ENCODE measurements around the gene DNASE1L1. TPM values are rescaled to one million over a fixed set of nuclear protein-coding genes. Genes with fewer than 3 reads are reported as not detected.
"Not testable (repeated sequence)": the region's sequence is repeated elsewhere in the genome, so short reads cannot be mapped to it uniquely, and the experiment has no call there.

DNASE1L1 gene
- total and polyA plus RNA-seq, 2 donors (not counting 1 experiment from before 2014, with no cell fraction given) = 11.3 to 38.5 TPM

- H3K27ac ChIP-seq (ENCODE audit: insufficient read depth, low read length); DNase-seq (ENCODE audit: low read depth in 2 of 2); H3K27me3 ChIP-seq (ENCODE audit: control insufficient read depth, insufficient read depth, low read length); H3K79me2 ChIP-seq (ENCODE audit: control insufficient read depth, insufficient read depth, low read length); H3K4me3 ChIP-seq (replicated peaks in 1 of 4; ENCODE audit: control extremely low read depth in 1 of 4, insufficient read depth in 1 of 4, low read depth in 3 of 4, low read length in 4 of 4); H3K4me1 ChIP-seq (ENCODE audit: control insufficient read depth, extremely low read depth, insufficient read depth, low read length); H3K36me3 ChIP-seq (ENCODE audit: control insufficient read depth, insufficient read depth, low read length); H3K9ac ChIP-seq (ENCODE audit: insufficient read depth, low read length); H4K20me1 ChIP-seq (ENCODE audit: control insufficient read depth, extremely low read depth, insufficient read depth, low read length); H3K9me3 ChIP-seq (ENCODE audit: control insufficient read depth, insufficient read depth, low read depth, low read length); H2AFZ ChIP-seq (ENCODE audit: low read length); H3K4me2 ChIP-seq (ENCODE audit: extremely low read depth, insufficient read depth, low read length): not testable (repeated sequence)
These were observed 20.4 kb downstream of the DNASE1L1 start for GRCh38 chrX:154388649-154389048.

DNA sequence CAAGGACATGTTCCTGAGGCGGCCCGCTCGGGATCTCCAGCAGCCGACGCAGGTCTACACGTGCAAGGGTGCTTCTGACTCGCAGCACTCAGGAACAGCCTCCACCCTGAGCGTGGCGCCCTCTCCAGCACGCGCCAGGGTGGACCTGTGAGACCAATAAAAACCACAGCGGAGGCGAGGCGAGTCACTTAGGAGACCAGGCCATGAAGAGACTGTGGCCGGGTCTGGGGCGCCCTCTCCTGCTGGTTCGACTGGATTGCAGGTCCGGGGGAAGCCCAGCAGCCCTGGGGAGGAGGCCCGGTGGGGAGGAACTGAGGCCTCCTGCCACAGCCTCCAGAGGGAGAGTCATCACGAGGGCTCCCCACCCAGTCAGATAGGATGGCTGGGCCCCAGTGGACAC lies 21.0 kb downstream of the DNASE1L1 start:
- not testable (repeated sequence) for DNase-seq (ENCODE audit: low read depth in 2 of 2)

DNA sequence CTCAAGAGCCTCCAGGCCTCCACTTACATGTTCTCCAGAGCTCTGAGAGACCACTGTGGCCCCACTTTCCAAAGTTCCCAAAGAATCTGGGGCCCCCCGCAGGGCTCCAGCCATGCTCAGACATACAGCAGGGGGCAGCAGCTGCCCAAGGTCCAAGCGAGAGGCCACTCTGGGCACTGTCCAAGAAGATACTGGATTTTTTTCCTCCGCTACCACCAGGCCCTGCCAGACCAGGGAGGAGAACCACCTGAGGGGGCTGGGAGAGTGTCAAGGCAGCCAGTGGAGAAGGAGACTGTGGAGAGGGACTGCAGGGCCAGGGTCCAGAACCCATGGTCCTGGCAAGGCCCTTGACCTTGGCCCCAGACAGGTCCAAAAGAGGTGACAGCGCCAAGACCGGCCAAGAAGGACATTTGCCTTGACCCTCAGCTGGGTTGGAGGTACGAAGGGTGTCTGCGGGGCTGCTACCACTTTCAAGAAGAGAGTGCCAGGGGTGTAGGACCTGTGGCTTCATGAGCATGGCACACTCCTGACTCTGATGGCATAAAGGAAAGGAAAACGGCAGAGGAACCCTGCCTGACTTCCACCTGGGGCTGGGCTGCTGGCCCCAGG lies 24.7 kb downstream of the DNASE1L1 start:
- DNase-seq (ENCODE audit: low read depth in 2 of 2) = peak in 1 of 2 donors; percentile 14
- no peaks in the 10 kb centered on the region for H4K20me1 ChIP-seq (ENCODE audit: control insufficient read depth, extremely low read depth, insufficient read depth, low read length)

More for the DNA sequence above, 21.0 kb downstream of the DNASE1L1 start:
- not testable (repeated sequence) for H2AFZ ChIP-seq (ENCODE audit: low read length); H3K79me2 ChIP-seq (ENCODE audit: control insufficient read depth, insufficient read depth, low read length); H4K20me1 ChIP-seq (ENCODE audit: control insufficient read depth, extremely low read depth, insufficient read depth, low read length); H3K27me3 ChIP-seq (ENCODE audit: control insufficient read depth, insufficient read depth, low read length); H3K36me3 ChIP-seq (ENCODE audit: control insufficient read depth, insufficient read depth, low read length); H3K9me3 ChIP-seq (ENCODE audit: control insufficient read depth, insufficient read depth, low read depth, low read length); H3K4me1 ChIP-seq (ENCODE audit: control insufficient read depth, extremely low read depth, insufficient read depth, low read length); H3K9ac ChIP-seq (ENCODE audit: insufficient read depth, low read length); H3K4me2 ChIP-seq (ENCODE audit: extremely low read depth, insufficient read depth, low read length); H3K4me3 ChIP-seq (replicated peaks in 1 of 4; ENCODE audit: control extremely low read depth in 1 of 4, insufficient read depth in 1 of 4, low read depth in 3 of 4, low read length in 4 of 4); H3K27ac ChIP-seq (ENCODE audit: insufficient read depth, low read length)

More for the DNA sequence above, 24.7 kb downstream of the DNASE1L1 start:
- H3K27me3 ChIP-seq (ENCODE audit: control insufficient read depth, insufficient read depth, low read length) = no peaks in the 10 kb centered on the region
- no peak overlapping the region for H2AFZ ChIP-seq (ENCODE audit: low read length)
- H3K9me3 ChIP-seq (ENCODE audit: control insufficient read depth, insufficient read depth, low read depth, low read length) = no peaks in the 10 kb centered on the region
- H3K4me3 ChIP-seq (replicated peaks in 1 of 4; ENCODE audit: control extremely low read depth in 1 of 4, insufficient read depth in 1 of 4, low read depth in 3 of 4, low read length in 4 of 4) = no peak overlapping the region
- no peak overlapping the region for H3K4me2 ChIP-seq (ENCODE audit: extremely low read depth, insufficient read depth, low read length)
- no peak for TF ChIP-seq EZH2 (IDR thresholded peaks at IDR 0.05; ENCODE audit: low read length, missing control alignments)
- TF ChIP-seq, protein P1, sequence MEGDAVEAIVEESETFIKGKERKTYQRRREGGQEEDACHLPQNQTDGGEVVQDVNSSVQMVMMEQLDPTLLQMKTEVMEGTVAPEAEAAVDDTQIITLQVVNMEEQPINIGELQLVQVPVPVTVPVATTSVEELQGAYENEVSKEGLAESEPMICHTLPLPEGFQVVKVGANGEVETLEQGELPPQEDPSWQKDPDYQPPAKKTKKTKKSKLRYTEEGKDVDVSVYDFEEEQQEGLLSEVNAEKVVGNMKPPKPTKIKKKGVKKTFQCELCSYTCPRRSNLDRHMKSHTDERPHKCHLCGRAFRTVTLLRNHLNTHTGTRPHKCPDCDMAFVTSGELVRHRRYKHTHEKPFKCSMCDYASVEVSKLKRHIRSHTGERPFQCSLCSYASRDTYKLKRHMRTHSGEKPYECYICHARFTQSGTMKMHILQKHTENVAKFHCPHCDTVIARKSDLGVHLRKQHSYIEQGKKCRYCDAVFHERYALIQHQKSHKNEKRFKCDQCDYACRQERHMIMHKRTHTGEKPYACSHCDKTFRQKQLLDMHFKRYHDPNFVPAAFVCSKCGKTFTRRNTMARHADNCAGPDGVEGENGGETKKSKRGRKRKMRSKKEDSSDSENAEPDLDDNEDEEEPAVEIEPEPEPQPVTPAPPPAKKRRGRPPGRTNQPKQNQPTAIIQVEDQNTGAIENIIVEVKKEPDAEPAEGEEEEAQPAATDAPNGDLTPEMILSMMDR (conservative IDR thresholded peaks at IDR 0.05 in 1 of 2, IDR thresholded peaks at IDR 0.05 in 1 of 2; ENCODE audit: low read depth in 1 of 2, low read length in 2 of 2) = peak; percentile 28 to 50
- H3K27ac ChIP-seq (ENCODE audit: insufficient read depth, low read length) = no peak overlapping the region
- H3K9ac ChIP-seq (ENCODE audit: insufficient read depth, low read length) = no peak overlapping the region
- peaks cover 16% of the 10 kb centered on the region for H3K79me2 ChIP-seq (ENCODE audit: control insufficient read depth, insufficient read depth, low read length)
- H3K4me1 ChIP-seq (ENCODE audit: control insufficient read depth, extremely low read depth, insufficient read depth, low read length) = peaks cover 5% of the 10 kb centered on the region
- H3K36me3 ChIP-seq (ENCODE audit: control insufficient read depth, insufficient read depth, low read length) = peaks cover 3% of the 10 kb centered on the region

All from fibroblast of lung (primary cell).